Glutamatergic neuron (in vitro differentiated cells): Measurements from ENCODE around the gene GRIP2. TPM values are rescaled to one million over a fixed set of nuclear protein-coding genes. Genes with fewer than 3 reads are reported as not detected.

ENCODE experiments used
- DNase-seq: peaks from one replicate; pipeline ENCODE4 v3.0.0; 2022
- H3K27ac Mint-ChIP-seq: one replicate; pipeline ENCODE4 v1.8.0; 2020; ENCODE audit warnings: mild to moderate bottlenecking, mixed read lengths, inconsistent platforms; ENCODE audit not compliant: unreplicated experiment
- H3K27me3 Mint-ChIP-seq: one replicate; pipeline ENCODE4 v1.8.0; 2020; ENCODE audit warnings: mild to moderate bottlenecking, moderate library complexity, mixed read lengths, inconsistent platforms; ENCODE audit not compliant: unreplicated experiment
- H3K36me3 Mint-ChIP-seq: one replicate; pipeline ENCODE4 v1.8.0; 2020; ENCODE audit warnings: mild to moderate bottlenecking, mixed read lengths, inconsistent platforms; ENCODE audit not compliant: unreplicated experiment
- H3K4me1 Mint-ChIP-seq: one replicate; pipeline ENCODE4 v1.8.0; 2020; ENCODE audit warnings: mild to moderate bottlenecking, low read depth, mixed read lengths, inconsistent platforms; ENCODE audit not compliant: unreplicated experiment
- H3K4me3 Mint-ChIP-seq: one replicate; pipeline ENCODE4 v1.8.0; 2020; ENCODE audit warnings: mild to moderate bottlenecking, mixed read lengths, inconsistent platforms; ENCODE audit not compliant: unreplicated experiment
- H3K9me3 Mint-ChIP-seq: one replicate; pipeline ENCODE4 v1.8.0; 2020; ENCODE audit warnings: mild to moderate bottlenecking, moderate library complexity, mixed read lengths, inconsistent platforms; ENCODE audit not compliant: unreplicated experiment
- total RNA-seq: library from RNA; stranded (reverse); fragmentation: NEBNext Ultra II Directional; extraction: Animal tissue kit (Norgen Biotek cat#: 25700); gene quantifications from one replicate; pipeline ENCODE4 v1.2.1, GENCODE V29; 2021; ENCODE audit not compliant: unreplicated experiment
- TF ChIP-seq, protein P1 (sequence below): fragments of 200-600 bp; sonication (generic); IDR thresholded peaks from one replicate; pipeline ENCODE4 v1.5.0; 2021; ENCODE audit not compliant: partially characterized antibody, unreplicated experiment

GRIP2 gene
- total RNA-seq, 1 donor from 2014 or later = 0.34 TPM

- H3K36me3 Mint-ChIP-seq = peaks cover 6% of the 10 kb centered on the region
- H3K4me3 Mint-ChIP-seq = no peak overlapping the region
- no peaks in the 10 kb centered on the region for H3K9me3 Mint-ChIP-seq
- DNase-seq = no peak
- H3K27me3 Mint-ChIP-seq = peaks cover 6% of the 10 kb centered on the region
- no peak overlapping the region for H3K27ac Mint-ChIP-seq
- no peaks in the 10 kb centered on the region for H3K4me1 Mint-ChIP-seq
- TF ChIP-seq, protein P1, sequence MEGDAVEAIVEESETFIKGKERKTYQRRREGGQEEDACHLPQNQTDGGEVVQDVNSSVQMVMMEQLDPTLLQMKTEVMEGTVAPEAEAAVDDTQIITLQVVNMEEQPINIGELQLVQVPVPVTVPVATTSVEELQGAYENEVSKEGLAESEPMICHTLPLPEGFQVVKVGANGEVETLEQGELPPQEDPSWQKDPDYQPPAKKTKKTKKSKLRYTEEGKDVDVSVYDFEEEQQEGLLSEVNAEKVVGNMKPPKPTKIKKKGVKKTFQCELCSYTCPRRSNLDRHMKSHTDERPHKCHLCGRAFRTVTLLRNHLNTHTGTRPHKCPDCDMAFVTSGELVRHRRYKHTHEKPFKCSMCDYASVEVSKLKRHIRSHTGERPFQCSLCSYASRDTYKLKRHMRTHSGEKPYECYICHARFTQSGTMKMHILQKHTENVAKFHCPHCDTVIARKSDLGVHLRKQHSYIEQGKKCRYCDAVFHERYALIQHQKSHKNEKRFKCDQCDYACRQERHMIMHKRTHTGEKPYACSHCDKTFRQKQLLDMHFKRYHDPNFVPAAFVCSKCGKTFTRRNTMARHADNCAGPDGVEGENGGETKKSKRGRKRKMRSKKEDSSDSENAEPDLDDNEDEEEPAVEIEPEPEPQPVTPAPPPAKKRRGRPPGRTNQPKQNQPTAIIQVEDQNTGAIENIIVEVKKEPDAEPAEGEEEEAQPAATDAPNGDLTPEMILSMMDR = no peak
Observed at GRCh38 chr3:14468621-14468981, 71.5 kb downstream of the GRIP2 start.

- no peaks in the 10 kb centered on the region for H3K4me1 Mint-ChIP-seq
- no peak overlapping the region for H3K27ac Mint-ChIP-seq
- no peak overlapping the region for H3K4me3 Mint-ChIP-seq
- TF ChIP-seq, protein P1 = peak; percentile 87
- DNase-seq = peak; percentile 64
- no peaks in the 10 kb centered on the region for H3K9me3 Mint-ChIP-seq
- peaks cover 3% of the 10 kb centered on the region for H3K27me3 Mint-ChIP-seq
- peaks cover under 1% of the 10 kb centered on the region for H3K36me3 Mint-ChIP-seq
Observed at GRCh38 chr3:14467814-14468620, 72.1 kb downstream of the GRIP2 start.

DNA sequence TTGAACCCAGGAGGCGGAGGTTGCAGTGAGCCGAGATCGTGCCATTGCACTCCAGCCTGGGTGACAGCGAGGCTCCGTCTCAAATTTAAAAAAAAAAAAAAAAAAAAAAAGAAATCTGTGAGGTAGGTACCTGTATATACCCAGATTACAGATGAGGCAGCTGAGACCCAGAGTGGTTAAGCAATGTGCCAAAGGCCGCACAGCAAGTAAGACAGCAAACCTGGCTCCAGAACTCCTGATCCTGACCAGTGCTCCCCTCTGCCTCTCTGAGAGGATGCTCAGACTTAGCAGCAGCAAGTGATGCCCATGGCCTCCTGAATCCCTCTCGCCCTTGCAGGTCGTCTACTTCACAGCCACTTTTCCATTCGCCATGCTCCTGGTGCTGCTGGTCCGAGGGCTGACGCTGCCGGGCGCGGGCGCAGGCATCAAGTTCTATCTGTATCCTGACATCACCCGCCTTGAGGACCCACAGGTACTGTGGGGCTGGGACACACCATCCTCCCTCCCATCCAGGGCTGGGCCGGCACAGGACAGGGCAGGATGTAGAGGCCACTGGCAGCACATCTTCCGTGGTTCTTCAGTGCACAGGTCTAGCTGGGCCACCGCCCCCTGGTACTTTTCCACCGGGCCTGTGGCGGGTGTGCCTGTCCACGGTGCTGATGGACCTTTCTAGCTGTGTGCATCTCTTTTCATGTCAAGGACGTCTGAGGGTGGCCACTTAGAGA is 73.8 kb downstream of the GRIP2 start:
- H3K27ac Mint-ChIP-seq = no peak overlapping the region
- H3K36me3 Mint-ChIP-seq = no peaks in the 10 kb centered on the region
- peaks cover 2% of the 10 kb centered on the region for H3K27me3 Mint-ChIP-seq
- no peak for DNase-seq
- no peak overlapping the region for H3K4me3 Mint-ChIP-seq
- H3K4me1 Mint-ChIP-seq = no peaks in the 10 kb centered on the region
- no peaks in the 10 kb centered on the region for H3K9me3 Mint-ChIP-seq
- TF ChIP-seq, protein P1 = no peak

GRCh38 chr3:14465425-14465824 is 74.7 kb downstream of the GRIP2 start:
- Mint-ChIP-seq H3K27ac (no peak overlapping the region), H3K4me1 (no peaks in the 10 kb centered on the region), H3K36me3 (no peaks in the 10 kb centered on the region), H3K4me3 (no peak overlapping the region), H3K9me3 (no peaks in the 10 kb centered on the region), H3K27me3 (peaks cover 2% of the 10 kb centered on the region)
- no peak for DNase-seq
- TF ChIP-seq, protein P1 = no peak

GRCh38 chr3:14464521-14464920 is 75.6 kb downstream of the GRIP2 start:
- H3K36me3 Mint-ChIP-seq = no peaks in the 10 kb centered on the region
- no peak for DNase-seq
- H3K27ac Mint-ChIP-seq = no peak overlapping the region
- H3K9me3 Mint-ChIP-seq = no peaks in the 10 kb centered on the region
- no peak overlapping the region for H3K4me3 Mint-ChIP-seq
- H3K27me3 Mint-ChIP-seq = peaks cover 3% of the 10 kb centered on the region
- TF ChIP-seq, protein P1 = no peak
- no peaks in the 10 kb centered on the region for H3K4me1 Mint-ChIP-seq
